Activated CD4-positive, alpha-beta T cell treated with anti-CD3 and anti-CD28 coated beads, Interleukin-2, amount 10 ng/mL, durations not matched to agents 24 days and 14 days (primary cell): Measurements from ENCODE around the gene XXYLT1. TPM values are rescaled to one million over a fixed set of nuclear protein-coding genes. Genes with fewer than 3 reads are reported as not detected.

Source experiments
- DNase-seq: peaks from one replicate; pipeline ENCODE4 v3.0.0; 2022
- H3K27ac Mint-ChIP-seq: one replicate; pipeline ENCODE4 v1.8.0; 2022; ENCODE audit warnings: mild to moderate bottlenecking, mixed read lengths
- H3K27me3 Mint-ChIP-seq: one replicate; pipeline ENCODE4 v1.8.0; 2022; ENCODE audit warnings: mixed read lengths
- H3K36me3 Mint-ChIP-seq: one replicate; pipeline ENCODE4 v1.8.0; 2022; ENCODE audit warnings: low read depth, mild to moderate bottlenecking, mixed read lengths
- H3K4me1 Mint-ChIP-seq: one replicate; pipeline ENCODE4 v1.8.0; 2021; ENCODE audit warnings: mixed read lengths
- H3K4me3 Mint-ChIP-seq: one replicate; pipeline ENCODE4 v1.8.0; 2022; ENCODE audit warnings: mild to moderate bottlenecking, moderate library complexity, mixed read lengths
- H3K9me3 Mint-ChIP-seq: one replicate; pipeline ENCODE4 v1.8.0; 2021; ENCODE audit warnings: mixed read lengths
- intact Hi-C: fragments of 100-400 bp; cut with micrococcal nuclease; formaldehyde crosslinking; loops from one replicate; pipeline ENCODE4 v1.15.1; 2023
- total RNA-seq: library from RNA; stranded (reverse); gene quantifications from 2 replicates; pipeline ENCODE4 v1.2.3, GENCODE V29; 2022

Gene XXYLT1
- total RNA-seq, 1 donor from 2014 or later: 17.4 TPM

GRCh38 chr3:195171093-195171873 is 99.7 kb downstream of the XXYLT1 start:
- Mint-ChIP-seq H3K4me1 (peaks cover under 1% of the 10 kb centered on the region), H3K36me3 (no peaks in the 10 kb centered on the region), H3K9me3 (no peaks in the 10 kb centered on the region)

DNA sequence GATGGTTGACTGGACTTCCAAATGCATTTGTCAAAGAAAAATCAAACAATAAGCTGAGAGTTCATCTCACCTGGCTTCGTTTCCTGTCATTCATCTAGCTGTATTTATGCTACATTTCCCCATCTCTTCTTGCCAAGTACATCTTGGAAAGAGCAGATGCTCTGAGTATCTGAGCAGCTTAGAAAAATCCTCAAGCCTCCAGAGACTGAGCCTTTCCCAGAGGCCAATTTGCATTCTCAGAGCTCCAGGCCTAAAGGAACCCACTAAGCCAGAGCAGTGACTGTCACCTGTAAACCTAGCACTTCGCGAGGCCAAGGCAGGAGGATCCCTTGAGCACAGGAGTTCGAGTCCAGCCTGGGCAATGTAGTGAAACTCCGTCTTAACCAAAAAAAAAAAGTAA is 100.5 kb downstream of the XXYLT1 start:
- Mint-ChIP-seq H3K4me3 (no peak overlapping the region), H3K27ac (no peak overlapping the region), H3K4me1 (peaks cover 6% of the 10 kb centered on the region), H3K27me3 (no peaks in the 10 kb centered on the region), H3K9me3 (no peaks in the 10 kb centered on the region), H3K36me3 (no peaks in the 10 kb centered on the region)
- intact Hi-C loops: no loop called here
- no peak for DNase-seq

More at GRCh38 chr3:195171093-195171873, 99.7 kb downstream of the XXYLT1 start:
- no peak overlapping the region for H3K4me3 Mint-ChIP-seq
- H3K27me3 Mint-ChIP-seq: no peaks in the 10 kb centered on the region
- intact Hi-C loops: no loop called here
- DNase-seq: no peak
- no peak overlapping the region for H3K27ac Mint-ChIP-seq

DNA sequence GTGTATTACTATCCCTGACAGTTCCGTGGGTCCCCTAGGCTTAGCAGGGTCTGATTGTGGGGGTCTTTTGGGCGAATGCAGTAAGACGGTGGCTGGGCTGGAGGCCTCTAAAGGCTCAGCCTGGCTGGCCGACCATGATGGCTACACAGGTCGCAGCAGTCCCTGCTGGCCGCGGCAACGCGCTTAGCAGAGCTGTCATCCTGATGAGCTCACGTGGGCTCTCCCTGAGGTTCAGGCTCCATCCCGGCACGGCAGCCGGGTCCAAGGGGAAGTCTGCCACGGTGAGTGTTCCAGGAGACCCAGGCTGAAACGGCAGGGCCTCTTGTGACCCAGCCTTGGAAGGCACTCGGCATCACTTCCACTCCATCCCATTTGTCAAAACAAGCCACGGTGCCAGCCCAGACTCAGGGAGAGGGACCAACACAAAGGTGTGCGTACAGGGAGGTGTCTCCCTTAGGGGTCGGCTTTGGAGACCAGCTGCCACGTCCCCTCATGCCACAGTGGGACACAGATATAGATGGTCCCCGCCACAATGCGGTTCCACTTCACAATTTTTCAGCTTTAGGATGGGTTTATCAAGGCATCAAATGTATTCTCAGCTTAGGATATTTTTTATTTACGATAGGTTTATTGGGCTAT is 101.8 kb downstream of the XXYLT1 start:
- H3K4me3 Mint-ChIP-seq: no peak overlapping the region
- peaks cover 15% of the 10 kb centered on the region for H3K4me1 Mint-ChIP-seq
- no peak for DNase-seq
- H3K27ac Mint-ChIP-seq: no peak overlapping the region
- no peaks in the 10 kb centered on the region for H3K9me3 Mint-ChIP-seq
- intact Hi-C loops: no loop called here
- no peaks in the 10 kb centered on the region for H3K36me3 Mint-ChIP-seq
- H3K27me3 Mint-ChIP-seq: no peaks in the 10 kb centered on the region

DNA sequence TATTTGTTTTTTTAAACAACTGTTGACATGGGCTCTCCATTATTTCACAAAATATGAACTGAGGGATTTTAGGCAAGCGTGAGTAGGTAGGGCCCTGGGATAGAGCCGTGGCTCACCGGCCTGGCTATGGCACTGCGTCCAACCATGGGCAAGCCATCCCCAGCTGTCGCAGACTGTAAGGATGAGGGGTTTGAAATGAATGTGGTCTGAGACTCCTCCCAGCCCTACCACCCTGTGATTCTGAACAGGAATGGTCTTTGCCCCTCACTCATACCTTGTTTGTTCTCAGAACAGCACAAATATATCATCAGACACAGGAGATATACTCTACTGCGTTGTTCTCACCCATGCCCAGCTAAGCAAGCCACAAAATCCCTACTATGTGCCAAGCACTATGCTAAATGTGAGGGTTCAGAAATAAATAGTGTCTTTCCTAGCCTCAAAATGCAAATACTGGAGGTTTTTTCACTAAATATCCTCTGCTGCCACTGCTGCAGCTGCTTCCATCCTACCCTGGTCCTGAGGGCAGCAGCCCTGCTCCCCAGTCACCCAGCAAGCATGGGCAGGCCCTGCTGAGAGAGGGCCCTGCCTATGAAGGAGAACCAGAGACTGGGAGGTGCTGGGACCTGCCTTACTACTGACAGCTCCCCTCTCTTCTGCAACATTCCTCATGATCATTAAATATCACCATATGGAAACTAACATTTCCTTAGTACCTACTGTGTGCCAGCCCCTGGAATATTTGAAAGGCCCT is 102.8 kb downstream of the XXYLT1 start:
- no peak overlapping the region for H3K27ac Mint-ChIP-seq
- H3K4me3 Mint-ChIP-seq: no peak overlapping the region
- peaks cover 22% of the 10 kb centered on the region for H3K4me1 Mint-ChIP-seq
- DNase-seq: no peak
- intact Hi-C loops: no loop called here
- H3K36me3 Mint-ChIP-seq: no peaks in the 10 kb centered on the region
- no peaks in the 10 kb centered on the region for H3K9me3 Mint-ChIP-seq
- H3K27me3 Mint-ChIP-seq: no peaks in the 10 kb centered on the region

DNA sequence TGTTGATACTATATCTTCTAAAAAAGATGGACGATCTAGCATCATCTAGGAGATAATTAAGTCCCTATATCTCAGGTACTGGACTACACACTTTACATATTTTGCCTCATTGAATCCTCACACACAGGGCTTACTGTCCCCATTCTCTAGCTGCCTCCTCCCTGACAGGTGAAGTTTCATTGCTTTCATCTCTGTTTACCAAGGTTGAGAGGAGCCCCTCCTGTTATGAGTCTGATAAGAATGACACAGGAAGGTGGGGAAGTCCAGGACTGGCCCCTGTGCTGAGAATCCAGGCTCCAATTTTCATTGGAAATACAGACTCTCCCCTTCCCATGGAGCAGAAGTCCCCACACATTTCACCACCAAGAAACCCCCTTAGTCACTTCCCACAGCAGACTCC is 105.2 kb downstream of the XXYLT1 start:
- Mint-ChIP-seq H3K27me3 (no peaks in the 10 kb centered on the region), H3K4me1 (peaks cover 33% of the 10 kb centered on the region), H3K27ac (peak overlapping the region; percentile 73), H3K4me3 (no peak overlapping the region), H3K36me3 (no peaks in the 10 kb centered on the region), H3K9me3 (no peaks in the 10 kb centered on the region)
- no peak for DNase-seq
- intact Hi-C loops: no loop called here

DNA sequence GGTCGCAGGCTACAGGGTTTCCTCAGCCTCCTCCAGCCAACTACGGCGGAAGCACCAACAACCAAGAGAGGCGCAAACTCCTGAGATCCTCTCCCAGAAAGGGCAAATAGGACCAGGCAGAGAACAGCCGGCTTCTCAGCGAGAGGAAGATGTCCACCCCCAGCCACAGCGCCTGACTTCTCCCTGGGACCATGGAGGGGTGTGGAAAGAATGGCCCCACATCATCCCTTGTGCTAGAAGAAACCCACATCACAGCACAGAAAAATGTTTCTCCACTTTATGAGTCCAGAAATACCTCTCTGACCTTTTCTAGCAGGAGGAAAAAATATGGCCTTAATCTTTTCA is 105.7 kb downstream of the XXYLT1 start:
- H3K4me1 Mint-ChIP-seq: peaks cover 33% of the 10 kb centered on the region
- peak overlapping the region; percentile 73 for H3K27ac Mint-ChIP-seq
- no peak for DNase-seq
- H3K9me3 Mint-ChIP-seq: no peaks in the 10 kb centered on the region
- H3K27me3 Mint-ChIP-seq: no peaks in the 10 kb centered on the region
- no peaks in the 10 kb centered on the region for H3K36me3 Mint-ChIP-seq
- no peak overlapping the region for H3K4me3 Mint-ChIP-seq
- intact Hi-C loops: no loop called here

GRCh38 chr3:195164573-195165264 is 106.2 kb downstream of the XXYLT1 start:
- no peak for DNase-seq
- H3K27ac Mint-ChIP-seq: peak overlapping the region; percentile 32
- no peaks in the 10 kb centered on the region for H3K9me3 Mint-ChIP-seq
- H3K27me3 Mint-ChIP-seq: no peaks in the 10 kb centered on the region
- no peak overlapping the region for H3K4me3 Mint-ChIP-seq
- intact Hi-C loops: no loop called here
- H3K36me3 Mint-ChIP-seq: no peaks in the 10 kb centered on the region
- peaks cover 33% of the 10 kb centered on the region for H3K4me1 Mint-ChIP-seq

DNA sequence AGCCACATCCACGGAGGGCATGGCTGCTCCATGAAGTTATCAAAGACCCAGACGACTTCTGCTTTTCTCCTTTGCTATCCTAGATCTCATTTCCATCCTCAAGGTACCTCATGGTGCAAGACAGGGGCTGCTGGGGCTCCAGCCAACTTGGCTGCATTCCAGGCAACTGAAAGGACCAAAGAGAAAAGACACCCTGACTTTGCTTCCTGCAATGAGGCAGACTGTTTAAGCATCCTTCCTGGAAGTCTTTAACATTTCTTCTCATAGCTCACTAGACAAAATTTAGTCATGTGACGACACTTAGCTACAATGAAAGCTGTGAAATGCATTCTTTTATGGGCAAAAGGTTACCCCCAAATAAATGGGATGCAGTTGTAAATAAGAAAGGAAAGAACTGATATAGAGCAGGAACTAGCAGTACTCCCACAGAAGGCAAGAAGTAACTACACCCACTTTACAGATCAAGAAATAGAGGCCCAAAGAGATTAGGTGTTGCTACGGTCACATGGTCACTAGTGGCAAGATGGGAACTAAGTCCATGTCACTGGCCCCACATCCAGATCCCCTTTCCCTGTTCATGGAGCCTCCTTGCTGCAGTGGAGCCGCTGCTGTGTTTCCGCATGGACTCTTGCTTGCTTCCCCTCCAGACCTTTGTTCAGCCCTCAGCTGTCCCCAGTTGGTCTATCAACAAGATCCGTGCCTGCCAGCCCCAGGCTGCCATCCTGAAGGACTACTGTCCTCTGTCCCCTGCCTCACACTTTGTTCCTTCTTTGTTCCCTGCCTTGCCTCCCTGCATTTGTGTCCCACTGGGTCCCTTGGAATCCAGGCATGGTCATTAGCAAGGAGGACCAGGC is 107.0 kb downstream of the XXYLT1 start:
- DNase-seq: no peak
- Mint-ChIP-seq H3K4me3 (no peak overlapping the region), H3K36me3 (no peaks in the 10 kb centered on the region), H3K9me3 (no peaks in the 10 kb centered on the region), H3K4me1 (peaks cover 33% of the 10 kb centered on the region), H3K27ac (no peak overlapping the region), H3K27me3 (no peaks in the 10 kb centered on the region)
- intact Hi-C loops: no loop called here

- intact Hi-C loops: no loop called here
- H3K27ac Mint-ChIP-seq: no peak overlapping the region
- no peaks in the 10 kb centered on the region for H3K27me3 Mint-ChIP-seq
- no peaks in the 10 kb centered on the region for H3K9me3 Mint-ChIP-seq
- no peaks in the 10 kb centered on the region for H3K36me3 Mint-ChIP-seq
- peaks cover 33% of the 10 kb centered on the region for H3K4me1 Mint-ChIP-seq
- H3K4me3 Mint-ChIP-seq: no peak overlapping the region
- DNase-seq: no peak
Measured at GRCh38 chr3:195162816-195163215, 108.1 kb downstream of the XXYLT1 start.

- Mint-ChIP-seq H3K4me1 (peaks cover 35% of the 10 kb centered on the region), H3K27me3 (no peaks in the 10 kb centered on the region), H3K27ac (peak overlapping the region; percentile 46), H3K36me3 (no peaks in the 10 kb centered on the region), H3K9me3 (no peaks in the 10 kb centered on the region), H3K4me3 (no peak overlapping the region)
- intact Hi-C loops: no loop called here
- DNase-seq: no peak
Measured at GRCh38 chr3:195162033-195162669, 108.8 kb downstream of the XXYLT1 start.

- H3K9me3 Mint-ChIP-seq: no peaks in the 10 kb centered on the region
- DNase-seq: no peak
- H3K36me3 Mint-ChIP-seq: no peaks in the 10 kb centered on the region
- no peak overlapping the region for H3K27ac Mint-ChIP-seq
- peaks cover 33% of the 10 kb centered on the region for H3K4me1 Mint-ChIP-seq
- H3K4me3 Mint-ChIP-seq: no peak overlapping the region
- no peaks in the 10 kb centered on the region for H3K27me3 Mint-ChIP-seq
- intact Hi-C loops: no loop called here
Measured at GRCh38 chr3:195160908-195161434, 110.0 kb downstream of the XXYLT1 start.

- Mint-ChIP-seq H3K27ac (no peak overlapping the region), H3K4me1 (peaks cover 29% of the 10 kb centered on the region), H3K9me3 (no peaks in the 10 kb centered on the region), H3K36me3 (no peaks in the 10 kb centered on the region), H3K27me3 (no peaks in the 10 kb centered on the region), H3K4me3 (no peak overlapping the region)
- intact Hi-C loops: no loop called here
- DNase-seq: no peak
Measured at GRCh38 chr3:195160257-195160898, 110.6 kb downstream of the XXYLT1 start.
